ENCODE results near the gene SPINDOC. TPM values are rescaled to one million over a fixed set of nuclear protein-coding genes. Genes with fewer than 3 reads are reported as not detected.

SPINDOC gene
- total and polyA plus RNA-seq, 9 of the 15 experiments (the other 6 are each of a cell fraction or from before 2014, with no cell fraction given) = 0.70 to 36.3 (median 19.6) TPM

- TF ChIP-seq ZBTB7A (IDR thresholded peaks at IDR 0.05; ENCODE audit: borderline replicate concordance, control insufficient read depth, low read depth, low read length) (peak; percentile 79), ARHGAP35 (IDR thresholded peaks at IDR 0.05; ENCODE audit: partially characterized antibody) (no peak), TCF3 (CRISPR knock-in tag; IDR thresholded peaks at IDR 0.05) (no peak), ZNF146 (CRISPR knock-in tag; IDR thresholded peaks at IDR 0.05; ENCODE audit: unreplicated experiment) (no peak), RBM17 (IDR thresholded peaks at IDR 0.05; ENCODE audit: borderline replicate concordance, low read depth, low read length) (no peak), BCOR (IDR thresholded peaks at IDR 0.05) (no peak), ZNF583 (CRISPR knock-in tag; IDR thresholded peaks at IDR 0.05) (no peak), CREB3L1 (IDR thresholded peaks at IDR 0.05; ENCODE audit: borderline replicate concordance, low read depth) (no peak), ATF1 (CRISPR knock-in tag; IDR thresholded peaks at IDR 0.05) (no peak), ATF1 (tag; IDR thresholded peaks at IDR 0.05) (no peak), SRSF3 (IDR thresholded peaks at IDR 0.05; ENCODE audit: insufficient read depth, low read length) (no peak), NEUROD1 (IDR thresholded peaks at IDR 0.05; ENCODE audit: borderline replicate concordance, low read depth, low read length, partially characterized antibody) (no peak), MAZ (CRISPR knock-in tag; conservative IDR thresholded peaks at IDR 0.05 in 1 of 2, IDR thresholded peaks at IDR 0.05 in 1 of 2) (peak; percentile 64 to 69), PATZ1 (CRISPR knock-in tag; IDR thresholded peaks at IDR 0.05; ENCODE audit: borderline replicate concordance) (no peak), PML (IDR thresholded peaks at IDR 0.05; ENCODE audit: low read length) (no peak), CXXC5 (CRISPR knock-in tag; IDR thresholded peaks at IDR 0.05) (peak; percentile 59; the same call in 1 of the 2 replicates), SP2 (IDR thresholded peaks at IDR 0.05; ENCODE audit: extremely low read depth, low read depth, low read length, poor library complexity, severe bottlenecking) (no peak), PRMT5 (CRISPR knock-in tag; IDR thresholded peaks at IDR 0.05) (no peak), RBFOX2 (IDR thresholded peaks at IDR 0.05; ENCODE audit: low read depth, low read length) (peak; percentile 64), TEAD2 (tag; IDR thresholded peaks at IDR 0.05) (no peak)
- TF ChIP-seq, protein P1, sequence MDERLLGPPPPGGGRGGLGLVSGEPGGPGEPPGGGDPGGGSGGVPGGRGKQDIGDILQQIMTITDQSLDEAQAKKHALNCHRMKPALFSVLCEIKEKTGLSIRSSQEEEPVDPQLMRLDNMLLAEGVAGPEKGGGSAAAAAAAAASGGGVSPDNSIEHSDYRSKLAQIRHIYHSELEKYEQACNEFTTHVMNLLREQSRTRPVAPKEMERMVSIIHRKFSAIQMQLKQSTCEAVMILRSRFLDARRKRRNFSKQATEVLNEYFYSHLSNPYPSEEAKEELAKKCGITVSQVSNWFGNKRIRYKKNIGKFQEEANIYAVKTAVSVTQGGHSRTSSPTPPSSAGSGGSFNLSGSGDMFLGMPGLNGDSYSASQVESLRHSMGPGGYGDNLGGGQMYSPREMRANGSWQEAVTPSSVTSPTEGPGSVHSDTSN (CRISPR knock-in tag; IDR thresholded peaks at IDR 0.05; ENCODE audit: low read depth) = no peak
- TF ChIP-seq, protein P1 (tag; conservative IDR thresholded peaks at IDR 0.05; ENCODE audit: low read depth) = no peak
- TF ChIP-seq, protein P2, sequence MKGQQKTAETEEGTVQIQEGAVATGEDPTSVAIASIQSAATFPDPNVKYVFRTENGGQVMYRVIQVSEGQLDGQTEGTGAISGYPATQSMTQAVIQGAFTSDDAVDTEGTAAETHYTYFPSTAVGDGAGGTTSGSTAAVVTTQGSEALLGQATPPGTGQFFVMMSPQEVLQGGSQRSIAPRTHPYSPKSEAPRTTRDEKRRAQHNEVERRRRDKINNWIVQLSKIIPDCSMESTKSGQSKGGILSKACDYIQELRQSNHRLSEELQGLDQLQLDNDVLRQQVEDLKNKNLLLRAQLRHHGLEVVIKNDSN (CRISPR knock-in tag; IDR thresholded peaks at IDR 0.05) = no peak
Measured at GRCh38 chr11:63769042-63769713, 44.1 kb upstream of the SPINDOC start (continued).

Data from K562 (cell line).